NCI-H1105 (cell line): ENCODE results near the gene COL23A1.
"Not testable (repeated sequence)": the region's sequence is repeated elsewhere in the genome, so short reads cannot be mapped to it uniquely, and the experiment has no call there.

ENCODE experiments used
- DNase-seq: peaks from one replicate; lab custom pipeline; 2025; lab: John Stamatoyannopoulos, UW

COL23A1 gene

GRCh38 chr5:178377583-178378270, 212.5 kb downstream of the COL23A1 start:
- no peak for DNase-seq

GRCh38 chr5:178376921-178377582, 213.1 kb downstream of the COL23A1 start:
- DNase-seq: no peak

GRCh38 chr5:178375348-178375747, 214.8 kb downstream of the COL23A1 start:
- no peak for DNase-seq

- DNase-seq: no peak
Measured at GRCh38 chr5:178373711-178374110, 216.5 kb downstream of the COL23A1 start.

- DNase-seq: no peak
Measured at GRCh38 chr5:178372142-178372571, 218.0 kb downstream of the COL23A1 start.

- DNase-seq: no peak
Measured at GRCh38 chr5:178371362-178372111, 218.7 kb downstream of the COL23A1 start.

GRCh38 chr5:178370102-178370501, 220.1 kb downstream of the COL23A1 start:
- DNase-seq: no peak

- not testable (repeated sequence) for DNase-seq
Measured at GRCh38 chr5:178369469-178369868, 220.7 kb downstream of the COL23A1 start.

GRCh38 chr5:178368716-178369300, 221.4 kb downstream of the COL23A1 start:
- no peak for DNase-seq

GRCh38 chr5:178368274-178368673, 221.9 kb downstream of the COL23A1 start:
- DNase-seq: no peak

GRCh38 chr5:178367736-178368120, 222.5 kb downstream of the COL23A1 start:
- no peak for DNase-seq

GRCh38 chr5:178366998-178367735, 223.0 kb downstream of the COL23A1 start:
- no peak for DNase-seq

- no peak for DNase-seq
Measured at GRCh38 chr5:178365501-178366440, 224.4 kb downstream of the COL23A1 start.

GRCh38 chr5:178364326-178364675, 225.9 kb downstream of the COL23A1 start:
- DNase-seq: no peak

GRCh38 chr5:178363501-178364325, 226.5 kb downstream of the COL23A1 start:
- DNase-seq: no peak

- DNase-seq: no peak
Measured at GRCh38 chr5:178361657-178362445, 228.3 kb downstream of the COL23A1 start.

GRCh38 chr5:178360926-178361235, 229.3 kb downstream of the COL23A1 start:
- no peak for DNase-seq

- no peak for DNase-seq
Measured at GRCh38 chr5:178360222-178360925, 229.8 kb downstream of the COL23A1 start.

- DNase-seq: no peak
Measured at GRCh38 chr5:178359738-178360137, 230.5 kb downstream of the COL23A1 start.
